CD4-positive, alpha-beta T cell treated with Interferon gamma for 1 hour (primary cell): ENCODE results near the gene ALG1.
"Not testable (repeated sequence)": the region's sequence is repeated elsewhere in the genome, so short reads cannot be mapped to it uniquely, and the experiment has no call there.

ENCODE experiments used
- DNase-seq: peaks from one replicate; pipeline ENCODE4 v3.0.0-alpha.2; 2020

The ALG1 gene

GRCh38 chr16:5103296-5104032, 31.8 kb downstream of the ALG1 start:
- not testable (repeated sequence) for DNase-seq

DNA sequence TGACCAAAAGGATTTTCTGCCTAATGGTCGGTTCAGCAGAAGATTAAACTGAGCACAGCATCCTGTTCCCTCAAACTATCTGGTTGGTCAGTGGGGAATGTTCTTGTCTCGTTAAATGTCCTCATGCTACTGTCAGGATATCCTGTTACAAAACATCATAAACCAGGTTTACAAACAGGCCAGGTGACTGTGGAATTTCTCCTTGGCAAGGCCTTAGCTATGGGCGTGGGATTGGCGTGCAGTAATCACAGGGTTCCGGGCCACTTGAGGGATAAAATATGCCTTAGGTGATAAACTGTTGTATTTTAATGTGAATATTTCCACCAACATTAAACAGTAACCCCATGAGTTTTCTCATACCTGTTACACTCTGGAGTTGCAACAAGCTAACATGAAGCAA, 33.4 kb downstream of the ALG1 start:
- not testable (repeated sequence) for DNase-seq

DNA sequence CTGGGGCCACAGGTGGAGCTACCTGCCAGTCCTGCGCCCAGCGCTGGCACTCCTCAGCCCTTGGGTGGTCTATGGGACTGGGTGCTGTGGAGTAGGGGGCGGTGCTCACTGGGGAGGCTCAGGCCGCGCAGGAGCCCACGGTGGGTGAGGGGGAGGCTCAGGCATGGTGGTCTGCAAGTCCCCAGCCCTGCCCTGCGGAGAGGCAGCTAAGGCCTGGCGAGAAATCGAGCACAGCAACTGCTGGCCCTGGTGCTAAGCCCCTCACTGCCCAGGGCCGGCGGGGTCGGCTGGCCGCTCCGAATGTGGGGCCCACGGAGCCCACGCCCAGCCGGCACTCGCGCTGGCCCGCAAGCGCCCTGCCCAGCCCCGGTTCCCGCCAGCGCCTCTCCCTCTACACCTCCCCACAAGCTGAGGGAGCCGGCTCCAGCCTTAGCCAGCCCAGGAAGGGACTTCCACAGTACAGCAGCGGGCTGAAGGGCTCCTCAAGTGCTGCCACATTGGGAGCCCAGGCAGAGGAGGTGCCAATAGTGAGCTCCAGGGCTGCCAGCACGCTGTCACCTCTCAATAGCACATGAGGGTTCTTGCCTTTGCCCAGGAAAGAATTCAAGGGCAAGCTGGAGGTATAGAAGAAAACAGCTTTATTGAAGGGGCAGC, 37.0 kb downstream of the ALG1 start:
- DNase-seq: no peak

DNA sequence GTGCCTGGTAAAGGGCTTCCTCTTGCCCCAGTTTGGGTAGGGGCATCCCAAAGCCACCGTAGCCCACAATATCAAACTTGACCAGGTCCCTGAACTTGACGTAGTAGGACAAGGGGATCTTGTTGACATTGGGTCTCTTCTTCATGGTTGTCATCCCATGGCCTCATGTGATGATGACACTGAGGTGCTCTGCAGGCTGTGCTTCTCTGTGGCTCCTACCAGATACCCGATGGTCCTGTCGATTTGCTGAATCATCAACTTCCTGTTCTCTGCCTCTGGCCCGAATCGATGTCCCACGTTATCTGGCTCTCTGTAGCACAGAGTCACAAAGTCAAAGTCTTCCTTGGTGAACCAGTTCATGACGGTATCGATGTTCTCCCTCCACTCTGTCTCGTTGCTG, 39.3 kb downstream of the ALG1 start:
- not testable (repeated sequence) for DNase-seq

DNA sequence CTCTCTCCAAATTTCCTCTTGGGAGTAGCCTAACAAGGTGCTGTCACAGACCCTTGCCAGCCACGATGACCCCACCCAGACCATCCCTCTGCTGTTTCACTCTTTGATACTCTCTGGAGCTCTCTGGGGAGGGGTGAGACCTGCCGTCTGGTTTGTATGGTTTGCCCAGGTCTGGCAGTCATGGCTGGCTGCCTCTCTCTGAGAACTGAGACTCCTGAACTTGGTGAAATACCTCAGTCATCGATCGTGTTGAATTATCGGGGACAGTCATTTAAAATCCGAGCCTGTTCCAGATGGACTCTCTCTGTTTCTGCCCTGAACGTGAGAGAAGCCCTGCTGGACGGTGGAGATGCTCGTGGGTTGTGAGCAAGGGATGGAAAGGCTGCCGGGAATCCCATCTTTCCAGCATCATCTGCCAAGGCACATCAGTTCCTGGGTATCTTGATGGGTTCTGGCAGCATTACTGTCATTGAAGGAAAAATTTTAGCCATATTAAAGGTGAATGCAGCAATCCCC, 45.2 kb downstream of the ALG1 start:
- not testable (repeated sequence) for DNase-seq

GRCh38 chr16:5117300-5118087, 45.9 kb downstream of the ALG1 start:
- peak; percentile 45 for DNase-seq

DNA sequence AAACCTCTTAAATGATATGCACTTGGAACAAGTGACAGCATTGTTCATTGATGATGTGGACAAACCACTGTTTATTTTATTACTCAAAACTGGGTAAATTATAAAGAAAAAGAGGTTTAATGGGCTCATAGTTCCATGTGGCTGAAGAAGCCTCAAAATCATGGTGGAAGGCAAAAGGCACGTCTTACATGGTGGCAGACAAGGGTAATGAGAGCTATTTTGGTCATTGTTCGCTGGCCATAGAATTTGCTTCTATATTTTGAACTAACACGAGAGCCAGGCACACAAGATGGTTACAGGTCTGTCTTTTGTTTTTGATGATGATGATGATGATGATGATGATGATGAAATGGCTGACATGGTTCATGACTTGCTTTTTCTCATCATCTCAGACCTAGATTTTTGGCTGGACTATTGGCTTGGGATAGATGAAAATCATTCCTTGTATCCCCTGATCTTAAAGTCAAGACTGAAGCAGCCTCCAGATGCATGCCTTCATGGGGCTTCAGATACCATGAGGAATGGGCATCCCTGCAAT, 59.9 kb downstream of the ALG1 start:
- DNase-seq: not testable (repeated sequence)

- DNase-seq: not testable (repeated sequence)
These were observed 61.4 kb downstream of the ALG1 start for GRCh38 chr16:5132915-5133600.

- DNase-seq: not testable (repeated sequence)
These were observed 63.3 kb downstream of the ALG1 start for GRCh38 chr16:5134739-5135452.
